SW480 (cell line): ENCODE measurements around the gene CFAP91.
"Not testable (repeated sequence)": the region's sequence is repeated elsewhere in the genome, so short reads cannot be mapped to it uniquely, and the experiment has no call there.

Source experiments
- DNase-seq: peaks from one replicate; pipeline ENCODE4 v3.0.0-alpha.2; 2016; ENCODE audit warnings: low spot score

Gene CFAP91

GRCh38 chr3:119677641-119677934 lies 25.2 kb upstream of the CFAP91 start:
- no peak for DNase-seq

GRCh38 chr3:119678209-119678608 lies 24.6 kb upstream of the CFAP91 start:
- DNase-seq, result not testable (repeated sequence)

- no peak for DNase-seq
These were observed 22.9 kb upstream of the CFAP91 start for GRCh38 chr3:119679874-119680273.

- peak; percentile 52 for DNase-seq
These were observed 21.5 kb upstream of the CFAP91 start for GRCh38 chr3:119681279-119681678.

- DNase-seq, result no peak
These were observed 19.4 kb upstream of the CFAP91 start for GRCh38 chr3:119683421-119683820.

GRCh38 chr3:119690043-119690656 lies 12.7 kb upstream of the CFAP91 start:
- peak; percentile 14 for DNase-seq

GRCh38 chr3:119695480-119695879 lies 7.3 kb upstream of the CFAP91 start:
- no peak for DNase-seq

- no peak for DNase-seq
These were observed 5.4 kb upstream of the CFAP91 start for GRCh38 chr3:119697394-119697793.

- peak; percentile 20 for DNase-seq
These were observed 2.4 kb upstream of the CFAP91 start for GRCh38 chr3:119700269-119700919.

GRCh38 chr3:119700920-119701734 lies 1.7 kb upstream of the CFAP91 start:
- DNase-seq, result no peak

- DNase-seq, result no peak
These were observed 1.2 kb downstream of the CFAP91 start for GRCh38 chr3:119703820-119704531.

GRCh38 chr3:119715105-119715504 lies 12.3 kb downstream of the CFAP91 start:
- DNase-seq, result no peak

- no peak for DNase-seq
These were observed 14.2 kb downstream of the CFAP91 start for GRCh38 chr3:119716998-119717397.

- DNase-seq, result no peak
These were observed 14.7 kb downstream of the CFAP91 start for GRCh38 chr3:119717520-119717919.

- no peak for DNase-seq
These were observed 20.2 kb downstream of the CFAP91 start for GRCh38 chr3:119723022-119723421.

- no peak for DNase-seq
These were observed 24.1 kb downstream of the CFAP91 start for GRCh38 chr3:119726909-119727308.

- no peak for DNase-seq
These were observed 27.2 kb downstream of the CFAP91 start for GRCh38 chr3:119729996-119730395.

GRCh38 chr3:119731560-119732343 lies 28.9 kb downstream of the CFAP91 start:
- DNase-seq, result peak; percentile 3

- no peak for DNase-seq
These were observed 31.0 kb downstream of the CFAP91 start for GRCh38 chr3:119733812-119734211.

GRCh38 chr3:119738741-119739140 lies 35.9 kb downstream of the CFAP91 start:
- DNase-seq, result no peak

GRCh38 chr3:119741657-119742590 lies 39.1 kb downstream of the CFAP91 start:
- DNase-seq, result no peak
